HG03571 (cell line): ENCODE measurements around the gene FAM24B.

Experiments used
- ATAC-seq: cut with Tn5 transposase; IDR thresholded peaks from one replicate; pipeline ENCODE4 v1.9.1; 2021; ENCODE audit not compliant: unreplicated experiment

FAM24B gene

DNA sequence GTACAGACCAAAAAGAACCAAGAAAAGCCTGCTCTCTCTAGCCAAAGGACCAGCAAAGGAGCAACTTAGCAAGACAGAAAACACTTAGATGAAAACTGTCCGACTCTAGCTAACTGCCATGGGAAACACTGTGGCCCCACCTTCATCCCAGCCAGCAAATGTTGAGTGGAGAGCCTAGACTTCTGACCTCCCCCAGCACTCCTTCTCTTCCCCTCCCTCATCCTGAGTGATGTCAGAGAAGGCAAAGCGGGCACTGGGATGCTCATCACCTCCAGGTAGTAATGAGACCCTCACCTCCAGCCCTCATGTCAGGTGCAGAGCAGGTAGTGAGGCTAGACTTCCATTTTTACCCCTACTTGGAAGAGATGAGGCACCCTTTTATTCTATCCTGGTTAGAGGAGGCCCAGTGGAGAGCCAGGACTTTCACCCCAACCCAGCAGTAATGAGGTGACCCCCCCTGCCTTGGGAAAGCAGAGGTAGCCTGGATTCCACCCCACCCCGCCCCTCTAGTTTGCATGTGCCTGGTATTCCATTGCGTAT is 50.6 kb downstream of the FAM24B start:
- ATAC-seq: no peak

DNA sequence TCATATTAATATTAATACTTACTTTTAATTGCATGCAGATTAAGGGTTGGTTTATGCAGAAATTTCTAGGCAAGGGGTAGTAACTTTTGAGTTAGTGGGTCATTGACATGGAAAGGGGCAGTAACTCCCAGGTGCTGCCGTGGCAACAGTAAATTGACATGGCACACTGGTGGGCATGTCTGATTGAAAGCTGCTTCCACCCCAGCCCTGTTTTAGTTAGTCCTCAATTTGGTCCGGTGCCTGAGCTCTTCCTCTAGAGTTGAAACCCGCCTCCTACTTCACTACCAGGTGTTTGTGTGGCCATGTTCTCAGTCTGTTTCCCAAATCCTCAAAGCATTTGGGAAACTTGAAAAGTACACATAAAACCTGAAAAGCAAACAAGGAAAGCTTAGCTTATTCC is 52.1 kb downstream of the FAM24B start:
- ATAC-seq: no peak

DNA sequence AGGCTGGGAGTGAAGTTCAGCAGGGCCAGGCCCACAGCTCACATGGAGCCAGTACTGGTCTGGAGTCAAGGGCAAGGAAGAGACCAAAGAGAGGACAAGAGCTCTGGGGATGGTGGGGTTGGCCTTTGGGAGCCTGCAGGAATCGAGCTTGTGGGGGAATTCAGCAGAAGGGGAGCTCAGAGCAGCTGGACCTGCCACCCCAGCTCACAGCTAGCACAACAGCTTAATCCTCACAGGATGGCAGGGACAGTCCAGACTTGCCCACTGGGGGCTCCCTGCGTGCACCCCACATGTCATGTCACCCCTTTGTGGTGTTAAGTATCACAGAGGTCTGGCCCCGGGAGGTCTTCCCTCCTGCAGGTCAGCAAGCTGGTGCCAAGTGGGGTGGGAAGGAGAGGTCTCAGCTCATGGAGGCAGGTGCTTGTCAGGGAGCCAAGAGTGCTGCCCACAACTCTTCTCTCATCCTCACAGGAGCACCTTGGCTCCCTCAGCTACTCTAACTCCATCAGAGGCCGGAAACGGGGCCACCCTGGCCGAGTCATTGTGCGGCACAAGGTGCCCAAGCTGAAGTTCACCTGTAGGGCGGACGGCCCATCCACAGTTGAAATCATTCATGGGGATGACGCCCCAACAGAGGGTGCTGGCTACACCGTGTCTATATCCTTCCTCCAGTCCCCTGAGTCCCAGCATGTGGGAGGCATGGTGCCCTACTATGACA is 56.2 kb downstream of the FAM24B start:
- ATAC-seq: no peak

DNA sequence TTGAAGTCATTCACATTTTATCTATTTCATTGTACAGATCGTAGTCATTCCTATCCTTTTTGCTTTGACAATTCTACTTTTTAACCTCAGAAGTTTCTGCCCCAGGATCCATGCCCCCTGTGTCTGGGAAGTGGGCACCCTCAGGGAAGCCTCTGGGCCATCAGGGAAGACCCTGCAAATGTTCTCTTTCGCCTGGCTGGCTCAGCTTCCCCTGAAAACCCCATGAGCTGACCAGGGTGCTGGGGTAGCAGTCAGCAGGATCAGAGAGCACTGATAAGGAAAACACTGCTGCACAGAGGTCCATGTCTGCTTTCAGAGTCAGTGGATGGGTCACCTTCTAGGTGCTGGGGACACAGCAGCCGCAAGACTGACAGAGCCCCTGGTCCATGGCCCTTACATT is 57.6 kb downstream of the FAM24B start:
- ATAC-seq: no peak

DNA sequence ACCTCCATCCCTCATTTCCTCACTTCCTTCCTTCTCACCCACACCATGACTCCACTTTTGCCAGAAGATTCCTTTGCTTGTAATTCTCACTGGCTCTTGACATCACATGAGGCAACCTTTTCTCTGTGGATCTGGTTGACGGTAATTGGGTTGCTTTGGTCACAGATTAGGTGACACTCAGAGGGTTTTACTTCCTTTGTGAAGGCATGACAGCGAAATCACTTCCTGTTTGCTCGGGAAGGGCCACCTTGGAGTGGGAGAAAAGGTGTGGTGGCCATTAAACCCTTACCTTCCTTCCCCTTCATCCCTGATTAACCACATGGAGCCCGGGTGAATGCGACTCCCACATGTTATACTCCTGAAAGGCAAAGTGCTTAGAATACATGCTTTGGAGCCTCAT is 63.9 kb downstream of the FAM24B start:
- no peak for ATAC-seq

DNA sequence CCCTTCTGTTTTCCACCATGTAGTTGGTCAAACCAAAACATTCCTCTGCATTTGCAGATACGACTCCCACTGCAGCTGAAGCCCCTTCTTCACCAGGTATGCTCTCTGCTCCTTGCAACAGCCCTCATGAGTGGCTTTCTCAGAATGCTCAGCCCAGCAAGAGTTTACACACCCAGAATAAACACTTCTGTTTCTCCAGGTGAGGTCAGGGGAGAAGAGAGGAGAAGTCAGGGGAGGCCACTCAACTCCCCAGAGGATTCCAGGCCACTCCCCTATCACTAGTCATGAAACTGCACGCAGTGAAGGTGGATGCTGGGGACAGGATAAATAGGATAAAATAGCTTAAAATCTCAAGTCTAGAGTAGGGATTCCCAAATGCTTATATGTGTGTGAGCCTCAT is 64.9 kb downstream of the FAM24B start:
- no peak for ATAC-seq

DNA sequence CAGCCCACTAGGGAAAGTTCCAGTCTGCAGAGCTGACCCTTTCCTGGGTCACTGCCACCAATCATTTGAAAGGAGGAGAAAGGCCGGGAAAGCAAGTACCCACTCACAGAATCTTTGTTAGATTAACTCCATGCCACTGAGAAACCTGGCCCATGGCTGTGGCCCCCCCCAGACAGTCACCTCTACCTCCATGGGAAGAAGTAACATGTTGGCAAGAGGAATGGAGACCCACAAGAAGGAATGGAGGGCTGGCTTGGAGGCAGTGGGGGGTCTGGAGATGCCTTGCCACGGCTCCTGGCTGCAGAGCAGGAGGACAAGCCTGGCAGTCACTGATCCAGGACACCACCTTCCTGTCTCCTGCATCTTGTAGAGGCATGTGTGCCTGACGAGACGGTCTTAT is 66.6 kb downstream of the FAM24B start:
- ATAC-seq: no peak

DNA sequence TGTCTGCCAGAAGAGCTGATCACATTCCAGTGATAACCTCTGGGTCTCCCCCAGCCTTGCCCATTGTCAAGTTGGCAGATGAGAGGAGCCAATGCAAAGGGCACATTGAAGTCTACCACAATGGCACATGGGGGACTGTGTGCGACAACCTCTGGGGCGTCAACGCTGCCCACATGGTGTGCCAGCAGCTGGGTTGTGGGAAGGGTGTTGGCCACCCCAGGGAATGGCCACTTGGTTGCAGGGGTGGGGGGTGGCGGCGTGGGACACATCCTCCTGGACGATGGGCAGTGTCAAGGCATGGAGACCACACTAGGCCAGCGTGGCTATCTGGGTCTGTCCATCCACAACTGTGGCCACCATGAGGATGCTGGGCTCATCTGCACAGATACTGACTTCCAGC is 77.1 kb downstream of the FAM24B start:
- ATAC-seq: no peak
